ENCODE measurements around the gene COL1A2.

The COL1A2 gene

GRCh38 chr7:94440451-94441039 lies 45.9 kb downstream of the COL1A2 start:
- DNase-seq (ENCODE audit: insufficient read length), result no peak
- no peak for FAIRE-seq
- TF ChIP-seq POLR2AphosphoS5 (IDR thresholded peaks at IDR 0.05; ENCODE audit: low read depth, low read length), result no peak
- no peak for TF ChIP-seq TAF1 (IDR thresholded peaks at IDR 0.05; ENCODE audit: borderline replicate concordance, low read depth, low read length)

- FAIRE-seq, result no peak
- TF ChIP-seq POLR2A (IDR thresholded peaks at IDR 0.05; ENCODE audit: low read depth, low read length) (no peak), POLR2AphosphoS5 (IDR thresholded peaks at IDR 0.05; ENCODE audit: low read depth, low read length) (no peak), TAF1 (IDR thresholded peaks at IDR 0.05; ENCODE audit: borderline replicate concordance, low read depth, low read length) (no peak)
- no peak for DNase-seq (ENCODE audit: insufficient read length)
These were observed 46.4 kb downstream of the COL1A2 start for GRCh38 chr7:94441138-94441537.

- DNase-seq (ENCODE audit: insufficient read length), result no peak
- no peak for TF ChIP-seq POLR2AphosphoS5 (IDR thresholded peaks at IDR 0.05; ENCODE audit: low read depth, low read length)
- TF ChIP-seq TAF1 (IDR thresholded peaks at IDR 0.05; ENCODE audit: borderline replicate concordance, low read depth, low read length), result no peak
- TF ChIP-seq POLR2A (IDR thresholded peaks at IDR 0.05; ENCODE audit: low read depth, low read length), result no peak
- no peak for FAIRE-seq
These were observed 47.9 kb downstream of the COL1A2 start for GRCh38 chr7:94442639-94443038.

GRCh38 chr7:94444813-94445212 lies 50.1 kb downstream of the COL1A2 start:
- TF ChIP-seq TAF1 (IDR thresholded peaks at IDR 0.05; ENCODE audit: borderline replicate concordance, low read depth, low read length) (no peak), POLR2A (IDR thresholded peaks at IDR 0.05; ENCODE audit: low read depth, low read length) (no peak), POLR2AphosphoS5 (IDR thresholded peaks at IDR 0.05; ENCODE audit: low read depth, low read length) (no peak)
- FAIRE-seq (no peak), DNase-seq (ENCODE audit: insufficient read length) (no peak)

GRCh38 chr7:94445696-94446194 lies 51.0 kb downstream of the COL1A2 start:
- no peak for FAIRE-seq
- TF ChIP-seq POLR2AphosphoS5 (IDR thresholded peaks at IDR 0.05; ENCODE audit: low read depth, low read length) (no peak), POLR2A (IDR thresholded peaks at IDR 0.05; ENCODE audit: low read depth, low read length) (no peak), TAF1 (IDR thresholded peaks at IDR 0.05; ENCODE audit: borderline replicate concordance, low read depth, low read length) (no peak)
- no peak for DNase-seq (ENCODE audit: insufficient read length)

- TF ChIP-seq POLR2A (IDR thresholded peaks at IDR 0.05; ENCODE audit: low read depth, low read length), result no peak
- TF ChIP-seq TAF1 (IDR thresholded peaks at IDR 0.05; ENCODE audit: borderline replicate concordance, low read depth, low read length), result no peak
- TF ChIP-seq POLR2AphosphoS5 (IDR thresholded peaks at IDR 0.05; ENCODE audit: low read depth, low read length), result no peak
- FAIRE-seq, result no peak
These were observed 51.6 kb downstream of the COL1A2 start for GRCh38 chr7:94446308-94446707.

GRCh38 chr7:94449151-94449725 lies 54.5 kb downstream of the COL1A2 start:
- DNase-seq (ENCODE audit: insufficient read length), result no peak
- TF ChIP-seq TAF1 (IDR thresholded peaks at IDR 0.05; ENCODE audit: borderline replicate concordance, low read depth, low read length) (no peak), POLR2A (IDR thresholded peaks at IDR 0.05; ENCODE audit: low read depth, low read length) (no peak), POLR2AphosphoS5 (IDR thresholded peaks at IDR 0.05; ENCODE audit: low read depth, low read length) (no peak)
- peak; percentile 46 for FAIRE-seq

More at GRCh38 chr7:94446308-94446707, 51.6 kb downstream of the COL1A2 start:
- no peak for DNase-seq (ENCODE audit: insufficient read length)

GRCh38 chr7:94450044-94450697 lies 55.5 kb downstream of the COL1A2 start:
- TF ChIP-seq TAF1 (IDR thresholded peaks at IDR 0.05; ENCODE audit: borderline replicate concordance, low read depth, low read length) (no peak), POLR2A (IDR thresholded peaks at IDR 0.05; ENCODE audit: low read depth, low read length) (no peak), POLR2AphosphoS5 (IDR thresholded peaks at IDR 0.05; ENCODE audit: low read depth, low read length) (no peak)
- FAIRE-seq, result no peak
- no peak for DNase-seq (ENCODE audit: insufficient read length)

GRCh38 chr7:94451187-94451586 lies 56.5 kb downstream of the COL1A2 start:
- DNase-seq (ENCODE audit: insufficient read length) (no peak), FAIRE-seq (no peak)
- TF ChIP-seq TAF1 (IDR thresholded peaks at IDR 0.05; ENCODE audit: borderline replicate concordance, low read depth, low read length) (no peak), POLR2AphosphoS5 (IDR thresholded peaks at IDR 0.05; ENCODE audit: low read depth, low read length) (no peak), POLR2A (IDR thresholded peaks at IDR 0.05; ENCODE audit: low read depth, low read length) (no peak)

GRCh38 chr7:94452239-94452638 lies 57.5 kb downstream of the COL1A2 start:
- TF ChIP-seq TAF1 (IDR thresholded peaks at IDR 0.05; ENCODE audit: borderline replicate concordance, low read depth, low read length) (no peak), POLR2AphosphoS5 (IDR thresholded peaks at IDR 0.05; ENCODE audit: low read depth, low read length) (no peak), POLR2A (IDR thresholded peaks at IDR 0.05; ENCODE audit: low read depth, low read length) (no peak)
- no peak for DNase-seq (ENCODE audit: insufficient read length)
- FAIRE-seq, result no peak

- no peak for TF ChIP-seq TAF1 (IDR thresholded peaks at IDR 0.05; ENCODE audit: borderline replicate concordance, low read depth, low read length)
- TF ChIP-seq POLR2A (IDR thresholded peaks at IDR 0.05; ENCODE audit: low read depth, low read length), result no peak
- TF ChIP-seq POLR2AphosphoS5 (IDR thresholded peaks at IDR 0.05; ENCODE audit: low read depth, low read length), result no peak
- FAIRE-seq (no peak), DNase-seq (ENCODE audit: insufficient read length) (no peak)
These were observed 59.2 kb downstream of the COL1A2 start for GRCh38 chr7:94453898-94454297.

GRCh38 chr7:94458041-94458440 lies 63.3 kb downstream of the COL1A2 start:
- FAIRE-seq (no peak), DNase-seq (ENCODE audit: insufficient read length) (no peak)
- TF ChIP-seq POLR2AphosphoS5 (IDR thresholded peaks at IDR 0.05; ENCODE audit: low read depth, low read length), result no peak
- TF ChIP-seq POLR2A (IDR thresholded peaks at IDR 0.05; ENCODE audit: low read depth, low read length), result no peak
- no peak for TF ChIP-seq TAF1 (IDR thresholded peaks at IDR 0.05; ENCODE audit: borderline replicate concordance, low read depth, low read length)
